ENCODE data around the gene HTT. TPM values are rescaled to one million over a fixed set of nuclear protein-coding genes. Genes with fewer than 3 reads are reported as not detected.
A peak's percentile ranks its signal among the peaks of the same experiment; 100 is the strongest.

The HTT gene
- total RNA-seq, 1 experiment from 2014 or later: 64.4 TPM

DNA sequence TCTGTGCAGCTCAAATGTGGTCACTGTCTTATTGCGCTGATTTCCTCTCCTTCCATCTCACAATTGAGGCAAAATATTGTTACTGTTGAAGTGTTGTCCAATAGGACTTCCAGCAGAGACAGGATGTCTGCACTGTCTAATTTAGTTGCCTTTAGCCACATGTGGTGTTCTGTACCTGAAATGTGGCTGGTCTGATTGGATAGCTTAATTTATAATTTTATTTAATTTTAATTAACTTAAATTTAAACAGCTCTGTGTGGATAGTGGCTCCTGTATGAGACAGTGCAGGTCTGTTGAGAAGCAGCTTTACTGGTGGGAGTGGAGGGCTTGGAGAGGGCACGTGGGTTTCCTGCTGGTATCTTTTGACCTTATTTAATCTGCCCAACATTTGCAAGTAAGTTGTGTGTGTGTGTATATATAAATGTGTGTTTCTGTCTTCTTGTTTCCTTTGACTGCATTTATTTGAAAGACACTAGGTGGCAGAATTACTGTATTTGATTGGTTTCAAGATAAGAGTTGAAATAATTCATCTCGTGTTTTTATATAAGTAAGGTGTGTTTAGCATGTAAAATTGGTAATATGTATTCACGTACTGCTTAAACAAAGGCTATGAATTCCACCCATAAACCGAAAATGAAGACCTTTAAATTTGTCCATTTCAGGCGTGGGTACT, 119.2 kb downstream of the HTT start:
- Histone ChIP-seq H3K23ac (ENCODE audit: insufficient read length, low read depth, low read length) (no peak overlapping the region), H3K27me3 (ENCODE audit: insufficient read depth, low read length) (no peaks in the 10 kb centered on the region), H3K9me3 (ENCODE audit: control insufficient read depth, low read depth, low read length) (no peaks in the 10 kb centered on the region), H3K9ac (ENCODE audit: extremely low read depth, insufficient read length, low read length) (no peak overlapping the region), H3K4ac (ENCODE audit: low read depth, low read length) (no peak overlapping the region), H4K91ac (ENCODE audit: insufficient read length, low read depth, low read length) (no peak overlapping the region), H3K14ac (ENCODE audit: insufficient read depth, low read length) (no peak overlapping the region), H2BK12ac (ENCODE audit: insufficient read length, low read depth, low read length) (no peak overlapping the region), H3K79me1 (ENCODE audit: insufficient read depth, low read depth, low read length, poor library complexity, severe bottlenecking) (no peaks in the 10 kb centered on the region), H4K5ac (ENCODE audit: insufficient read length, low read depth, low read length) (no peak overlapping the region), H2BK15ac (ENCODE audit: low read depth, low read length) (no peak overlapping the region), H3K4me1 (ENCODE audit: insufficient read depth, low read length) (no peaks in the 10 kb centered on the region), H3K79me2 (ENCODE audit: insufficient read depth, low read length) (no peaks in the 10 kb centered on the region), H3K18ac (ENCODE audit: insufficient read length, low read depth, low read length) (no peak overlapping the region), H2AFZ (ENCODE audit: low read length) (no peak overlapping the region), H4K20me1 (ENCODE audit: control insufficient read depth, insufficient read depth, insufficient read length) (peaks cover 2% of the 10 kb centered on the region), H2AK5ac (ENCODE audit: insufficient read length, low read length) (no peak overlapping the region), H3K56ac (ENCODE audit: insufficient read length, low read depth, low read length) (no peak overlapping the region), H4K8ac (replicated peaks; ENCODE audit: insufficient read length, low read depth, low read length) (no peak overlapping the region), H3T11ph (ENCODE audit: low read length) (no peak overlapping the region), H3K4me2 (ENCODE audit: insufficient read depth, insufficient read length, low read length) (no peak overlapping the region), H2BK120ac (ENCODE audit: low read depth, low read length, poor library complexity, severe bottlenecking) (no peak overlapping the region), H2BK20ac (ENCODE audit: low read depth, low read length, poor library complexity, severe bottlenecking) (no peak overlapping the region), H3K27ac (ENCODE audit: insufficient read length, low read depth, low read length) (no peak overlapping the region), H2BK5ac (ENCODE audit: insufficient read length, low read length) (no peak overlapping the region), H3K23me2 (ENCODE audit: insufficient read length, low read depth, low read length, poor library complexity, severe bottlenecking) (no peaks in the 10 kb centered on the region)
- Mint-ChIP-seq H3K4me1 (no peaks in the 10 kb centered on the region), H3K9me3 (no peaks in the 10 kb centered on the region), H3K27ac (no peak overlapping the region), H3K27me3 (ENCODE audit: low read depth) (no peaks in the 10 kb centered on the region), H3K4me3 (no peak overlapping the region), H3K36me3 (ENCODE audit: insufficient read depth in 1 of 3, low read depth in 3 of 3) (peaks cover 7 to 58% (median 35%) of the 10 kb centered on the region in 3 experiments; a peak in 6 of 7 replicates)
- 100% methylated on average over 1 of the region's 6 CpGs for WGBS (ENCODE audit: extremely low coverage, insufficient read length, low lambda C conversion rate)
- no peak for DNase-seq
- TF ChIP-seq, protein P1, sequence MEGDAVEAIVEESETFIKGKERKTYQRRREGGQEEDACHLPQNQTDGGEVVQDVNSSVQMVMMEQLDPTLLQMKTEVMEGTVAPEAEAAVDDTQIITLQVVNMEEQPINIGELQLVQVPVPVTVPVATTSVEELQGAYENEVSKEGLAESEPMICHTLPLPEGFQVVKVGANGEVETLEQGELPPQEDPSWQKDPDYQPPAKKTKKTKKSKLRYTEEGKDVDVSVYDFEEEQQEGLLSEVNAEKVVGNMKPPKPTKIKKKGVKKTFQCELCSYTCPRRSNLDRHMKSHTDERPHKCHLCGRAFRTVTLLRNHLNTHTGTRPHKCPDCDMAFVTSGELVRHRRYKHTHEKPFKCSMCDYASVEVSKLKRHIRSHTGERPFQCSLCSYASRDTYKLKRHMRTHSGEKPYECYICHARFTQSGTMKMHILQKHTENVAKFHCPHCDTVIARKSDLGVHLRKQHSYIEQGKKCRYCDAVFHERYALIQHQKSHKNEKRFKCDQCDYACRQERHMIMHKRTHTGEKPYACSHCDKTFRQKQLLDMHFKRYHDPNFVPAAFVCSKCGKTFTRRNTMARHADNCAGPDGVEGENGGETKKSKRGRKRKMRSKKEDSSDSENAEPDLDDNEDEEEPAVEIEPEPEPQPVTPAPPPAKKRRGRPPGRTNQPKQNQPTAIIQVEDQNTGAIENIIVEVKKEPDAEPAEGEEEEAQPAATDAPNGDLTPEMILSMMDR (conservative IDR thresholded peaks at IDR 0.05): peak; percentile 27; the same call in 1 of the 3 replicates
